B cell (primary cell): ENCODE measurements around the gene ZG16. TPM values are rescaled to one million over a fixed set of nuclear protein-coding genes. Genes with fewer than 3 reads are reported as not detected.
"Not testable (repeated sequence)": the region's sequence is repeated elsewhere in the genome, so short reads cannot be mapped to it uniquely, and the experiment has no call there.

Experiments
- ATAC-seq: fragments of 200-7000 bp; cut with Tn5 transposase; one replicate; pipeline ENCODE4 v1.10.0; 2021; ENCODE audit warnings: low read depth, mild to moderate bottlenecking, moderate number of reproducible peaks, moderate library complexity
- CTCF ChIA-PET: fragments of 350-600 bp; sonication (Branson Sonifier 250); formaldehyde crosslinking; loops from one replicate; lab custom pipeline; 2021; ENCODE audit warnings: antibody characterized with exemption, inconsistent platforms; lab: Charles Lee
- POLR2A ChIA-PET: fragments of 350-600 bp; sonication (Branson Sonifier 250); formaldehyde crosslinking; loops from one replicate; lab custom pipeline; 2021; ENCODE audit warnings: antibody characterized with exemption; lab: Charles Lee
- DNase-seq: peaks from one replicate; pipeline ENCODE4 v3.0.0; 2013
- H2AFZ ChIP-seq: 2 replicates; pipeline ENCODE4 v1.6.1; 2012; ENCODE audit warnings: mild to moderate bottlenecking, low read depth, low read length; ENCODE audit not compliant: insufficient read depth, poor library complexity, severe bottlenecking
- H3K27ac ChIP-seq, 2 donors: 1 replicate in 1 of 2; 2 replicates in 1 of 2; pipeline ENCODE4 v1.5.1; 2012 to 2013; ENCODE audit warnings: low read length in 2 of 2, mild to moderate bottlenecking in 2 of 2, moderate library complexity in 1 of 2
- H3K27me3 ChIP-seq, 4 experiments: fragments of 200-600 bp in 1 of 4; sonication (generic) in 1 of 4; replicated peaks in 1 of 4; 1 replicate in 2 of 4; 2 replicates in 2 of 4; pipeline versions ENCODE4 v1.6.1 to v1.7.0; 2013 to 2016; ENCODE audit warnings: low read length in 3 of 4, mild to moderate bottlenecking in 2 of 4, mixed read lengths in 1 of 4, moderate library complexity in 1 of 4; ENCODE audit not compliant: insufficient read depth in 4 of 4, control insufficient read depth in 3 of 4; ENCODE audit errors: control extremely low read depth in 1 of 4
- H3K36me3 ChIP-seq, 2 experiments: replicated peaks in 1 of 2; 1 replicate in 1 of 2; 2 replicates in 1 of 2; pipeline versions ENCODE4 v1.6.1 to v1.7.1; 2013; ENCODE audit warnings: low read length in 1 of 2; ENCODE audit not compliant: insufficient read depth in 2 of 2, control insufficient read depth in 1 of 2; ENCODE audit errors: control extremely low read depth in 1 of 2, extremely low read depth in 1 of 2
- H3K4me1 ChIP-seq, 2 donors: fragments of 200-600 bp in 1 of 2; sonication (generic) in 1 of 2; 1 replicate in 1 of 2; 2 replicates in 1 of 2; pipeline versions ENCODE4 v1.5.1 to v1.6.1; 2013 to 2017; ENCODE audit warnings: low read length in 2 of 2; ENCODE audit not compliant: control insufficient read depth in 2 of 2, insufficient read depth in 2 of 2
- H3K4me2 ChIP-seq: replicated peaks from 2 replicates; pipeline ENCODE3; 2012; ENCODE audit warnings: mild to moderate bottlenecking, low read depth, low read length; ENCODE audit not compliant: poor library complexity, severe bottlenecking
- H3K4me3 ChIP-seq, 5 experiments: fragments of 200-600 bp in 1 of 5; sonication (generic) in 1 of 5; 1 replicate in 3 of 5; 2 replicates in 2 of 5; pipeline versions ENCODE4 v1.5.1 to v1.7.0; 2011 to 2016; ENCODE audit warnings: low read length in 4 of 5, mild to moderate bottlenecking in 4 of 5, low read depth in 2 of 5, control low read depth in 1 of 5, moderate library complexity in 1 of 5; ENCODE audit not compliant: insufficient read depth in 1 of 5; ENCODE audit errors: control extremely low read depth in 1 of 5, extremely low read depth in 1 of 5
- H3K79me2 ChIP-seq: fragments of 200-600 bp; sonication (generic); one replicate; pipeline ENCODE4 v1.6.0; 2016; ENCODE audit warnings: low read length; ENCODE audit not compliant: control insufficient read depth, insufficient read depth
- H3K9ac ChIP-seq: fragments of 200-600 bp; sonication (generic); 2 replicates; pipeline ENCODE4 v1.6.1; 2017; ENCODE audit warnings: mild to moderate bottlenecking, low read length, moderate library complexity
- H3K9me3 ChIP-seq, 3 donors: one replicate each; pipeline versions ENCODE4 v1.6.1 to v1.7.1; 2013; ENCODE audit warnings: low read length in 2 of 3; ENCODE audit not compliant: control insufficient read depth in 2 of 3, insufficient read depth in 1 of 3; ENCODE audit errors: control extremely low read depth in 1 of 3
- H4K20me1 ChIP-seq: 2 replicates; pipeline ENCODE4 v1.6.0; 2012; ENCODE audit warnings: mild to moderate bottlenecking, low read length; ENCODE audit not compliant: insufficient read depth, control insufficient read depth, poor library complexity, severe bottlenecking
- H3K27ac Mint-ChIP-seq: one replicate; pipeline ENCODE4 v1.8.0; 2021; ENCODE audit warnings: mixed read lengths
- H3K27me3 Mint-ChIP-seq: one replicate; pipeline ENCODE4 v1.8.0; 2021; ENCODE audit warnings: mixed read lengths
- H3K4me1 Mint-ChIP-seq: one replicate; pipeline ENCODE4 v1.8.0; 2021; ENCODE audit warnings: mixed read lengths
- H3K4me3 Mint-ChIP-seq: one replicate; pipeline ENCODE4 v1.8.0; 2021; ENCODE audit warnings: mixed read lengths
- H3K9me3 Mint-ChIP-seq: one replicate; pipeline ENCODE4 v1.8.0; 2022; ENCODE audit warnings: mixed read lengths; ENCODE audit not compliant: insufficient read depth
- EZH2 ChIP-seq: IDR thresholded peaks from 2 replicates; pipeline ENCODE4 v1.6.1; 2012; ENCODE audit warnings: borderline replicate concordance, low read depth, mild to moderate bottlenecking, moderate library complexity, low read length; ENCODE audit not compliant: insufficient read depth, poor library complexity, severe bottlenecking
- WGBS: methylation state at CpG from one replicate; pipeline ENCODE4 v1.1.5; 2013; ENCODE audit warnings: missing lambda C conversion rate; ENCODE audit not compliant: insufficient coverage; 5-methylcytosine and 5-hydroxymethylcytosine counted together
- intact Hi-C: fragments of 100-400 bp; cut with micrococcal nuclease; formaldehyde crosslinking; loops from one replicate; pipeline ENCODE4 v1.10.0; 2022
- polyA plus RNA-seq: library from polyadenylated mRNA; depleted of rRNA; stranded (reverse); fragments of >200 nt; gene quantifications from 2 replicates; pipeline ENCODE4 v1.2.3, GENCODE V29; 2012
- total RNA-seq, 2 donors: library from RNA; stranded (reverse); fragments of 120-200 nt in 1 of 2; gene quantifications; 1 replicate in 1 of 2; 2 replicates in 1 of 2; pipeline versions ENCODE4 v1.2.3 to v1.2.4, GENCODE V29; 2013 to 2022
- TF ChIP-seq, protein P1 (sequence below): fragments of 200-600 bp; IDR thresholded peaks from one replicate; pipeline ENCODE4 v1.8.0; 2022; ENCODE audit warnings: antibody characterized with exemption, mild to moderate bottlenecking

Gene ZG16
- total and polyA plus RNA-seq, 2 donors (not counting 1 experiment from before 2014, with no cell fraction given) = 0.06 TPM; not detected in 1

DNA sequence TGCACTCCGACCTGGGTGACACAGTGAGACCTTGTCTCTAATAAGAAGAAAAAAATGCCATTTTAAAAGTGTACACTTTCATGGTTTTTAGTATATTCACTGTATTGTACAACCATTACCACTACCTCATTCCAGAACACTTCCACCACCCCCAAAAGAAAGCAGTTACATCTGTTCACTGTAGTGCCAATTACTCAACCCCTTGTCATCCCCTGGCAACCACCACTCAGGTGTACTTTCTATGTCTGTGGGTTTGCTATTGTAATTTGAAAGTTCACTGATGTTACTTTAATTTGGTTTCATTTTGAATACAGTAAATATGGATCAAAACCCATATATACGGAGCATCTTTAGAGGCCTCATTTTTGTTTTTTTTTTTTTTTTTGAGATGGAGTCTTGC, 6.1 kb downstream of the ZG16 start:
- Histone ChIP-seq H3K9ac (no peak overlapping the region), H3K27ac (no peak overlapping the region), H3K4me3 (no peak overlapping the region), H3K79me2 (no peaks in the 10 kb centered on the region), H3K36me3 (no peaks in the 10 kb centered on the region), H3K27me3 (no peaks in the 10 kb centered on the region), H4K20me1 (no peaks in the 10 kb centered on the region), H3K4me2 (no peak overlapping the region), H2AFZ (no peak overlapping the region), H3K4me1 (peaks cover 8 to 15% of the 10 kb centered on the region in 2 donors), H3K9me3 (no peaks in the 10 kb centered on the region)
- POLR2A ChIA-PET = interaction anchor here (0.6 kb wide), 1 partner anchor 38 kb away, joined by 3 read pairs; the partner anchor contains the start of gene C16orf54
- Mint-ChIP-seq H3K4me3 (no peak overlapping the region), H3K4me1 (peaks cover 11% of the 10 kb centered on the region), H3K27ac (no peak overlapping the region), H3K9me3 (no peaks in the 10 kb centered on the region), H3K27me3 (no peaks in the 10 kb centered on the region)
- WGBS = no CpG with 5 or more reads among the region's 2 CpGs
- DNase-seq = no peak
- TF ChIP-seq, protein P1, sequence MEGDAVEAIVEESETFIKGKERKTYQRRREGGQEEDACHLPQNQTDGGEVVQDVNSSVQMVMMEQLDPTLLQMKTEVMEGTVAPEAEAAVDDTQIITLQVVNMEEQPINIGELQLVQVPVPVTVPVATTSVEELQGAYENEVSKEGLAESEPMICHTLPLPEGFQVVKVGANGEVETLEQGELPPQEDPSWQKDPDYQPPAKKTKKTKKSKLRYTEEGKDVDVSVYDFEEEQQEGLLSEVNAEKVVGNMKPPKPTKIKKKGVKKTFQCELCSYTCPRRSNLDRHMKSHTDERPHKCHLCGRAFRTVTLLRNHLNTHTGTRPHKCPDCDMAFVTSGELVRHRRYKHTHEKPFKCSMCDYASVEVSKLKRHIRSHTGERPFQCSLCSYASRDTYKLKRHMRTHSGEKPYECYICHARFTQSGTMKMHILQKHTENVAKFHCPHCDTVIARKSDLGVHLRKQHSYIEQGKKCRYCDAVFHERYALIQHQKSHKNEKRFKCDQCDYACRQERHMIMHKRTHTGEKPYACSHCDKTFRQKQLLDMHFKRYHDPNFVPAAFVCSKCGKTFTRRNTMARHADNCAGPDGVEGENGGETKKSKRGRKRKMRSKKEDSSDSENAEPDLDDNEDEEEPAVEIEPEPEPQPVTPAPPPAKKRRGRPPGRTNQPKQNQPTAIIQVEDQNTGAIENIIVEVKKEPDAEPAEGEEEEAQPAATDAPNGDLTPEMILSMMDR = no peak
- no peak for TF ChIP-seq EZH2
- intact Hi-C loops = no loop called here
- ATAC-seq = no peak
- CTCF ChIA-PET = interaction anchor here (0.6 to 2.7 kb wide), 19 partner anchors 12 to 248 kb away, joined by 3 to 24 read pairs (median 5); no protein-coding TSS in a partner anchor

DNA sequence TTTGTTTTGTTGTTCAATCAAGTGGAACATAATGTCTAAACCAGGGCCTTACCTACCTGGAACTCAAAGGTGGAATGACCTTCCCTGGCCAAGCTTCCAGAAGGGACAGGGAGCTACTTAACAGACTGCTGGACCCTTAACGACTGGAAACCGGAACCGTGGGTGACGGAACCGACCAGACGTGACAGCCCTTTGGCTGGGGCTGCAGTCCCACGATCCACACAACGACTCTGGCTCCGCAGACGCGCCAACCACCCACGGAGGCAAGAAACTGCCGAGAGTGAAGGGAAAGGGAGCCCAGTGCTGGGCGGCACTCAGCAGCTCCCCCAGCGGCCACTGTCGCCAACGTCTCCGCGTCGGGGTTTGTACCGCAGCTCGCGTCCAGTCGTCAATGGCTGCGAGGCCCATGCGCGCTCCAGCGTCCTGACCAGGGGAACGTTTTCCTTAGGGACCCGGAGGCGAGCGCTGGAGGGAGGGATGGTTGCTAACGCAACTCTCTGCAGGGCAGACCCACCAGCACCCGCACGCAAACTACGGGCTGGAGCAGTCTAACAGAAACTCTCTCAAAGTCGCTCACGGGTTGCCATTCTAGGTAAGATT, 6.9 kb downstream of the ZG16 start:
- Histone ChIP-seq H3K9me3 (no peaks in the 10 kb centered on the region), H3K4me3 (peak overlapping the region in 4 of 5 experiments; percentile 4 to 49 (median 25)), H2AFZ (peak overlapping the region; percentile 67), H3K9ac (peak overlapping the region; percentile 42), H3K27me3 (no peaks in the 10 kb centered on the region), H3K4me1 (peaks cover 13 to 23% of the 10 kb centered on the region in 2 donors), H3K27ac (no peak overlapping the region), H4K20me1 (no peaks in the 10 kb centered on the region), H3K4me2 (peak overlapping the region; percentile 76), H3K79me2 (no peaks in the 10 kb centered on the region), H3K36me3 (no peaks in the 10 kb centered on the region)
- no peak for TF ChIP-seq EZH2
- TF ChIP-seq, protein P1 = peak; percentile 81
- H3K9me3 Mint-ChIP-seq = no peaks in the 10 kb centered on the region
- H3K4me1 Mint-ChIP-seq = peaks cover 15% of the 10 kb centered on the region
- peak overlapping the region; percentile 81 for H3K4me3 Mint-ChIP-seq
- intact Hi-C loops = no loop called here
- peak overlapping the region; percentile 50 for H3K27ac Mint-ChIP-seq
- no peaks in the 10 kb centered on the region for H3K27me3 Mint-ChIP-seq
- DNase-seq (peak; percentile 78), ATAC-seq (peak; percentile 95)
- ChIA-PET CTCF (interaction anchor here (0.7 to 3.1 kb wide), 29 partner anchors 9 to 247 kb away, joined by 3 to 24 read pairs (median 5); partner anchors contain the start of genes C16orf54 and PAGR1), POLR2A (interaction anchor here (0.6 kb wide), 1 partner anchor 39 kb away, joined by 3 read pairs; the partner anchor contains the start of gene C16orf54)
- 22% methylated on average over 33 of the region's 38 CpGs for WGBS

DNA sequence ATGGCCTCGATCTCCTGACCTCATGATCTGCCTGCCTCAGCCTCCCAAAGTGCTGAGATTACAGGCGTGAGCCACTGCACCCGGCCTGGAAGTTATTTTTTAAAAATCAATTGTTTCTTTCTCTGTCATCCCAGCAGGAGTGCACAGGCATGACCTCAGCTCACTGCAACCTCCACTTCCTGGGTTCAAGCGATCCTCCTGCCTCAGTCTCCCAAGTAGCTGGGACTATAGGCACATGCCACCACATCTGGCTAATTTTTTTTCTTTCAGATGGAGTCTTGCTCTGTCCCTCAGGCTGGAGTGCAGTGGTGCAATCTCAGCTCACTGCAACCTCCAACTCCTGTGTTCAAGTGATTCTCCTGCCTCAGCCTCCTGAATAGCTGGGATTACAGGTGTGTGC, 9.1 kb downstream of the ZG16 start:
- H3K27ac Mint-ChIP-seq, H3K4me2 ChIP-seq, intact Hi-C loops, DNase-seq, H2AFZ ChIP-seq, H3K9me3 Mint-ChIP-seq, H3K27me3 ChIP-seq, H3K4me3 Mint-ChIP-seq, H3K9ac ChIP-seq, H3K27me3 Mint-ChIP-seq, H3K36me3 ChIP-seq, H3K9me3 ChIP-seq, H3K4me3 ChIP-seq, H3K27ac ChIP-seq, H4K20me1 ChIP-seq, ATAC-seq: not testable (repeated sequence)
- ChIA-PET CTCF (interaction anchor here (0.9 to 3.1 kb wide), 5 partner anchors 29 to 87 kb away, joined by 3 to 20 read pairs (median 3); partner anchors contain the start of gene PAGR1), POLR2A (interaction anchor here (0.6 kb wide), 1 partner anchor 17 kb away, joined by 4 read pairs; no protein-coding TSS in a partner anchor)
- peaks cover 16% of the 10 kb centered on the region for H3K79me2 ChIP-seq
- H3K4me1 ChIP-seq = peaks cover 25 to 38% of the 10 kb centered on the region in 2 donors
- peaks cover 34% of the 10 kb centered on the region for H3K4me1 Mint-ChIP-seq
- 84% methylated on average over 4 of the region's 4 CpGs for WGBS
